HG02798 (cell line): ENCODE results near the gene CCL16.
"Not testable (repeated sequence)": the region's sequence is repeated elsewhere in the genome, so short reads cannot be mapped to it uniquely, and the experiment has no call there.

Experiments
- ATAC-seq: cut with Tn5 transposase; IDR thresholded peaks from one replicate; pipeline ENCODE4 v1.9.1; 2021; ENCODE audit warnings: mild to moderate bottlenecking; ENCODE audit not compliant: unreplicated experiment, poor library complexity

CCL16 gene

GRCh38 chr17:35943537-35943936 lies 37.8 kb downstream of the CCL16 start, which contains the start of gene LYZL6:
Gene LYZL6 (minus strand): TSS chr17:35943713. CDS start chr17:35939356, 4,357 bp downstream.
- no peak for ATAC-seq

GRCh38 chr17:35942588-35943186 lies 38.6 kb downstream of the CCL16 start:
- no peak for ATAC-seq

GRCh38 chr17:35938492-35938891 lies 42.8 kb downstream of the CCL16 start:
- not testable (repeated sequence) for ATAC-seq

- ATAC-seq = no peak
These were observed 45.2 kb downstream of the CCL16 start for GRCh38 chr17:35936063-35936462.

DNA sequence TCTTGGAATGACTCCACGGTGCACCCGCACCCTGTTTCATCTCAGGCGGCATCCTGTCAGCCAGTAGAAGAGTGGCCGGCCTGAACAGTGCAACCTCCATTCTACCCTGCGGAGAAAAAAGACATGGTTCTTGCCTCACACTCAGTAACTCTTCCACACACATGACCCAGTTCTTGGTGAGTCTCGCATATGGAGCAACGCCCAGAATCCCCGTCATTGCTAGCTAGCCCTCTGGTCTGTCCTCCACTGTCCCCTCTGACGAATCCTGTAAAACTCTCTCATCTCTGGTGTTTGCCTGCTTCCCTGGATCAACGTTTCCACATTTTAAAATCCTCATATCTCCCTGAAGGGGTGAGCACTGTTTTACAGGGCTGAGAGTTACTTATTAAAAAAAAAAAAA lies 46.5 kb downstream of the CCL16 start:
- ATAC-seq = no peak

DNA sequence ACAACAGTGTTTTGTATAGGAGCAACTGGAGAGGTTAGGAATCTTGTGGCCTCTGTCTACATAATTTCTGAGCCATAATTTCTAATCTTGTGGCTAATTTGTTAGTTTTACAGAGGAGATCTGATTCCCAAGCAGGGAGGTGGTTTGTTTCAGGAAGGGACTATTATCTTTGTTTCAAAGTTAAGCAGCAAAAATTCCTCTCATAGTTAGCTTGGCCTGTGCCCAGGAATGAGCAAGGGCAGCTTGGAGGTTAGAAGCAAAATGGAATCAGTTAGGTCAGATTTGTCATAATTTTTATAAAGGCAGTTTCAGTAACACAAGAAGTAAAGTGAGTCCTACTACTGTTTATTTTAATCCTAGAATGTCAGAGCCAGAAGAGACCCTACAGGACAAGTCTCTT lies 48.7 kb downstream of the CCL16 start:
- ATAC-seq = no peak

DNA sequence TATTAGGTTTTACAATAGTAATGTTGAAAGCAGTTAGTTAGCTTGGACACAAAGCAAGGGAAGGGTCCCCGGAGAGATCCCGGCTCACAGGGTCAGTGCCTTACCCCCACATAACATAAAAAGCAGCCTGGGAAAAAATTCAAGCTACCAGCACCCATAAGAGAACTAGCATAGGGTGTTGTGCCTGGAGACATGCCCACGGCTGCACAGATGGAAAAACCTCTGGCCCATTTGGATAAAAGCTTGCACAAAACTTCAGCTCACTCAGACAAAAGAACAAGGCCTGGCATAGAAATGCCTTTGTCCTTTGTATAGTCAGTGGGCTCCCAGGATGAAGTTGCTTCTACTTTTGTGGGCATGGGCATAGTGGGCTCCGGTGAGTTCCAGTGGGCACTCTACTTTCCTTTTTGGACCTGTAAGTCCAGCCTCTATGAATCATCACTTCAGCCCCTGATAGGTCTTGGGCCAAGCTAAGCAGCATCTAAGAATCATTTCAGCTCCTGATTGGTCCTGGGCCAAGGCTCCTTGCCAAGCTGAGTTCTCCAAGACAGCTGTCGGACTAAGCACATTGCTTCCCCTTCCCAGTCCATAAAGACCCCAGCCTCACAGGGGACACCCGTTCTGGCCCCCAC lies 49.4 kb downstream of the CCL16 start:
- no peak for ATAC-seq

- peak; percentile 72 for ATAC-seq
These were observed 50.9 kb downstream of the CCL16 start, which contains the start of gene RDM1 for GRCh38 chr17:35930211-35931065. Gene RDM1 (minus strand): TSS chr17:35930773. CDS start chr17:35930727, 46 bp downstream.

- no peak for ATAC-seq
These were observed 53.6 kb downstream of the CCL16 start for GRCh38 chr17:35927714-35928113.
